ENCODE results near the gene NR1I3. TPM values are rescaled to one million over a fixed set of nuclear protein-coding genes. Genes with fewer than 3 reads are reported as not detected.

NR1I3 gene
- total RNA-seq, 1 experiment from 2014 or later, result not detected

DNA sequence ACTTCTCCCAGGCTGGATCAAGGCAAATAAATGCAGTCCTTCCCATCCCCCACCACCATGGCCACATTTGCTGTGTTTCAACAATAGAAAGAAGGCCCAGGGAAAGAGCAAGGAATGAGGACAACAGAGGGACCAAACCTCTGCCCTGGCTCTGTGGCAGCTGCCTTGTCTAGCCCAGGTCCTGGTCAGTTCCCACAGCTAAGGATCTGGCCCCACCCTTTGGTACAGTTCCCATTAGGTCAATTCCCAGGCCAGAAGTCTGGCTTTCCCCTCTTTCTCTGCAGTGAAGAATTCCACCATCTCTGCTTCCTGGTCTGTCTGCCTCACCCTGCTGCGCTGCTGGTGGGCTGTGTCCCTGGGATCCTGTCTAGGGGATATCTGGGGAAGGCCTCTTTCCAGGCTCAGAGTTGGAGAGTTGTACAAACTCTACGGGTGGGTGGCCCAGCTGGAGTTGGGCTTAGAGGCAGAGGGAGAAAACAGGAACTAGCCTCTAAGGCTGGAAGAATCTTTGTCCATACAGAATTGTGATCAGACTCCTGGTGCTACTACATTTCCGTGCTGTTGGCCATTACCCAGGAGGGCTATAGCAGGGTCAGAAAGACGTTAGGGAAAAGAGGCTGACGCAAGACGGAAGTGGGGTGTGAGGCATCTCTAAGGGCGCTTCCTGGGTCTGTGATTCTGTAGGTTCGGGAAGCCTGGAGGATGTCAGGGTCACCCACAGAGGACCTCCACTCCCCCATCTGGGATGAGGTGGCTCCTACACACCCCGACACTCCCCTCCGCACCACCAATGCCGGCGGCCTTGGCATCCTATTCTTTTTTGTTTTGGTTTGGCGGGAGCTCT, 36.8 kb downstream of the NR1I3 start:
- Histone ChIP-seq H4K8ac (replicated peaks; ENCODE audit: insufficient read length, low read depth, low read length) (peak overlapping the region; percentile 16), H3K4me2 (ENCODE audit: insufficient read depth, insufficient read length, low read length) (peak overlapping the region; percentile 70), H2BK20ac (ENCODE audit: low read depth, low read length, poor library complexity, severe bottlenecking) (no peak overlapping the region), H3K27ac (ENCODE audit: insufficient read length, low read depth, low read length) (peak overlapping the region; percentile 72), H2BK15ac (ENCODE audit: low read depth, low read length) (no peak overlapping the region), H4K91ac (ENCODE audit: insufficient read length, low read depth, low read length) (peak overlapping the region; percentile 87), H3K56ac (ENCODE audit: insufficient read length, low read depth, low read length) (no peak overlapping the region), H3K4ac (ENCODE audit: low read depth, low read length) (peak overlapping the region; percentile 2; the same call in 1 of the 2 replicates), H3K14ac (ENCODE audit: insufficient read depth, low read length) (peak overlapping the region; percentile 95), H3K79me2 (ENCODE audit: insufficient read depth, low read length) (no peaks in the 10 kb centered on the region), H2AK5ac (ENCODE audit: insufficient read length, low read length) (peak overlapping the region; percentile 4), H3K18ac (ENCODE audit: insufficient read length, low read depth, low read length) (peak overlapping the region; percentile 85), H2AFZ (ENCODE audit: low read length) (no peak overlapping the region), H3K9ac (ENCODE audit: extremely low read depth, insufficient read length, low read length) (no peak overlapping the region), H3T11ph (ENCODE audit: low read length) (no peak overlapping the region), H2BK5ac (ENCODE audit: insufficient read length, low read length) (peak overlapping the region; percentile 3), H3K9me3 (ENCODE audit: control insufficient read depth, low read depth, low read length) (no peaks in the 10 kb centered on the region), H2BK12ac (ENCODE audit: insufficient read length, low read depth, low read length) (peak overlapping the region; percentile 64), H2BK120ac (ENCODE audit: low read depth, low read length, poor library complexity, severe bottlenecking) (peak overlapping the region; percentile 15), H3K4me1 (ENCODE audit: insufficient read depth, low read length) (peaks cover 24% of the 10 kb centered on the region), H4K20me1 (ENCODE audit: control insufficient read depth, insufficient read depth, insufficient read length) (no peaks in the 10 kb centered on the region), H3K79me1 (ENCODE audit: insufficient read depth, low read depth, low read length, poor library complexity, severe bottlenecking) (no peaks in the 10 kb centered on the region), H3K27me3 (ENCODE audit: insufficient read depth, low read length) (no peaks in the 10 kb centered on the region; the same call in 1 of the 2 replicates), H3K23me2 (ENCODE audit: insufficient read length, low read depth, low read length, poor library complexity, severe bottlenecking) (peaks cover 7% of the 10 kb centered on the region), H3K23ac (ENCODE audit: insufficient read length, low read depth, low read length) (no peak overlapping the region), H4K5ac (ENCODE audit: insufficient read length, low read depth, low read length) (peak overlapping the region; percentile 13)
- Mint-ChIP-seq H3K36me3 (ENCODE audit: insufficient read depth in 1 of 3, low read depth in 3 of 3) (peaks cover 17 to 27% (median 21%) of the 10 kb centered on the region in 3 experiments; a peak in 6 of 7 replicates), H3K27me3 (ENCODE audit: low read depth) (no peaks in the 10 kb centered on the region), H3K4me1 (peaks cover 55 to 62% of the 10 kb centered on the region in 2 experiments), H3K4me3 (peak overlapping the region; percentile 91; a peak in 4 of 5 replicates), H3K27ac (peak overlapping the region; percentile 91 to 99 (median 99)), H3K9me3 (no peaks in the 10 kb centered on the region; a peak in 1 of 5 replicates)
- TF ChIP-seq CTCF (conservative IDR thresholded peaks at IDR 0.05), result no peak
- WGBS (ENCODE audit: extremely low coverage, insufficient read length, low lambda C conversion rate), result no CpG with 5 or more reads among the region's 13 CpGs
- DNase-seq, result no peak

Measured in H9 (cell line).